ENCODE results near the gene PSMD13.
"Not testable (repeated sequence)": the region's sequence is repeated elsewhere in the genome, so short reads cannot be mapped to it uniquely, and the experiment has no call there.

The PSMD13 gene

DNA sequence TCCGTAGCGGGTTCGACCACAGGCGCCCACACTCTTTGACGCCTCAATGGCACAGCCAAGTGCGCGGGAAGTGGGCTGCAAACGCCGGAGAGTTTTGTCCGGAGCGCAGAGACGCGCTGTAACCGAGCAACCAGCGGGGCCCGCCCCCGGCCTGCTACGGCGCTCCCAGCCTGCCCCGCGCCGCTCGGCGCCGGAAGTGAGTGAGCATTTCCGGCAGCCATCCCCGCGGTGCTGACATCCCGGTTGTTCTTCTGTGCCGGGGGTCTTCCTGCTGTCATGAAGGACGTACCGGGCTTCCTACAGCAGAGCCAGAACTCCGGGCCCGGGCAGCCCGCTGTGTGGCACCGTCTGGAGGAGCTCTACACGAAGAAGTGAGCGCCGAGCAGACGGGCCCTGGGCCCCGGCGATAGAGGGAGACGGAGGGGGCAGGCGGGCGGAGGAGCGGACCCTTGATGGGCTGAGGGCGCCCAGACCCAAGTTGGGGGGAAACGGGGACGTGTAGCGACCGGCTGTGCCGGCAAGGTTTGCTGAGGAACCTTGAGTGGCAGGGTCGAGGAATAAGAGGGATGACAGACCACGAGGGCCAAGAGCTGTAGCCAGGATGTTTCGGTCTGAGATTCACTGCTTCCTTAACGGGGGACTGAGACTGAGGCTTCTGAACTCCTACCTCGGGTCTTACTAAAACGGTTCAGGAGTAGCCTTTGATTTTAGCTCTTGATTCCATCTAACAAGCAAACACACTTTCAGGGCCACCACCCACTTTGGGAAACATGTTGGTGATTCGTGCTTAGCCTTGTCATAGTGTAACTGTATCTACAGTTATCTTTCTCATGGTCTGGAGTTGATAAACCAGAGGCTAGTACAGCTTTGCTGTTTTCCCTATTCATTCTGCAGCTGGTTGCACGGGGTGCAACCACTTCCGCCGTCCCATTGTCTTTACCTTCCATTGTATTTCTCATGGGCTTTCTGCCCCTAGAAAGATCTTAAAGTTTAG lies at the start of gene PSMD13:
Gene PSMD13 (plus strand): TSS at position 203 of the 994 bp plus-strand sequence. CDS start 74 bp downstream, at position 277.
- DNase-seq: peak; percentile 85 to 89

DNA sequence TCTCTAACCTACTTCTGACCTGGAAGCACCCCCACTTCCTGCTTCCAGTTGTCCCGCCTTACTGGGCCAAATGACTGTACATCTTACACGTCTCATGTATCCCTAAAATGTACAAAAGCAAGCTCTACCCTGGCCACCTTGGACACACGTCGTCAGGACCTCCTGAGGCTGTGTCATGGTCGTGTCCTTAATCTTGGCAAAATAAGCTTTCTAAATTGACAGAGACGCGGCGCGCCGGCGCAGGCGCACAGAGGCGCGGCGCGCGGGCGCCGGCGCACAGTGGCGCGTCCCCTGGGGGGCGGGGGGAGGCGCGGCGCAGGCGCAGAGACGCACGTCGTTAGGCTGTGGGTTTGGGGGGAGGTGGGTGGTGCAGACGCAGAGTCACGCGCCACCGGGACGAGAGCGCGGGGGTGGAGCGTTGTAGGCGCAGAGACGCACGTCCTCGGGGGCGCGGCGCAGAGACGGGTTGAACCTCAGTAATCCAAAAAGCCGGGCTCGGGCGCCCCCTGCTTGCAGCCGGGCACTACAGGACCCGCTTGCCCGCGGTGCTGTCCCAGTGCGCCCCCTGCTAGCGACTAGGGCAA lies 47.5 kb upstream of the PSMD13 start:
- DNase-seq: not testable (repeated sequence)

DNA sequence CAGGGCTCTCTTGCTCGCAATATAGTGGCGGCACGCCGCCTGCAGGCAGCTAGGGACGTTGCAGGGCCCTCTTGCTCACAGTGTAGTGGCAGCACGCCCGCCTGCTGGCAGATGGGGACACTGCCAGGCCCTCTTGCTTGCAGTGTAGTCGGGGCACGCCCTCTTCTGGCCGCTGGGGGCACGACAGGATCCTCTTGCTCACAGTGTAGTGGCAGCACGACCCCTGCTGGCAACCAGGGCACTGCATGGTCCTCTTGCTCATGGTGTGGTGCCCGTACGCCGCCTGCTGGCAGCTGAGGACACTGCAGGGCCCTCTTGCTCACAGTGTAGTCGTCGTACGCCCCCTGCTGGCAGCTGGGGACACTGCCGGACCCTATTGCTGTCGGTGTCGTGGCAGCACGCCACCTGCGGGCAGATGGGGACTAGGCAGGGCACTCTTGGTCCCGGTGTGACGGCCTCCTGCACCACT lies 46.9 kb upstream of the PSMD13 start:
- DNase-seq: not testable (repeated sequence)

DNA sequence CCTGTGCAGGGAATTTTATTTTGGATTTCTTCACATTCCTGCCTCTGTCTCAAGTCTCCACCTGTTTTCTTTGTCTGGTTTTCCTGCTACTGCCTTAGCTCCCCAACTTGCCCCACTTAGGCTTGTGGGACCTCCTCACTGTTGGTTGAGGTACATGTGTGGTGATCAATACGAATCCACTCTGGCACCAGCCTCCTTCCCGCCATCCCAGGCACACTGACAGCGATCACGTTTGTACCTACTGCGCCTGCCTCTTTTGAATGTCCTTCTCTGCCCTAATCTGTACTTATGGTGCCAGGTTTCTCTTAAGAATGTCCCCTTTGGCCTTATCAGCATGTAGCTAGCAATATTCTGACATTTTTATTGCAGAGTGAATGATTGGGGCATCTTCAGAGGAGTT lies 46.2 kb upstream of the PSMD13 start:
- DNase-seq: not testable (repeated sequence)

DNA sequence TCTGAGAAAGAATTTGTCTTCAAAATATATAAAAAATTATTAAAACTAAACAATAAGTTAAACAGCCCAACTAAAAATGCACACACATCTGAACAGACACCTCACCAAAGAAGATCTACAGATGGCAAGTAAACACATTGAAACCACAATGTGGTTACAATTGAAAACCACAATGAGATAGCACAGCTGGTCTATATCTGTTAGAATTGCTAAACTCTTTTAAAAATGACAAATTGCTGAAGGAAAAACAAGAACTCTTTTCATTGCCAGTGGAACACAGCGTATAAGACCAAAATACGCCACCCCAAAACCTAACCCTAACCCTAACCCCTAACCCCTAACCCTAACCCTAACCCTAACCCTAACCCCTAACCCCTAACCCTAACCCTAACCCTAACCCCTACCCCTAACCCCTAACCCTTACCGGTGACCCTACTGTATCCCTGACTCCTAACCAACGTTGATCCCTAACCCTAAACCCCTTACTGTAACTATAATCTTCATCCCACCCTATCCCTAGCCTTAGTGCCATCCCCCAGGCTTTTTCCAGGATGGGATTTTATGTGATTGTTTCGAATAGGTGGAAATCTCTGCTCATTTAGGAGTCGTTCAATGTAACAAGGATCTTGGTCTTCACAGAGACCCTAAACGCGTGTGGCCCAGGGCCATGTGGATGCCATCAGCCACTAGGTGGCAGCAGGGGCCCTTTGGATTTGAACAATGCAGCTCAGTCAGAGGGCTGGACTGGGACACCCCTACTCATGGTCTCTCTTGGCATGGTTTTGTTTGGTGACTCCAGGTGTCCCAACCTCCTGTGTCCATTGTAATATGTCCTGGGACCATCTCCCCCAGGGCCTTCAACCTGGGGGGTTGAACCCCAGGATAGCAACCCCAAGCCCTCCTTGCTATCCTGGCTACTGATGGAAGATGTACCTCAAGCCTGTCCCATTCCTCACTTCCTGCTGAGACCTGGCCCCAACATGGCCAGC lies 45.0 kb upstream of the PSMD13 start:
- not testable (repeated sequence) for DNase-seq

DNA sequence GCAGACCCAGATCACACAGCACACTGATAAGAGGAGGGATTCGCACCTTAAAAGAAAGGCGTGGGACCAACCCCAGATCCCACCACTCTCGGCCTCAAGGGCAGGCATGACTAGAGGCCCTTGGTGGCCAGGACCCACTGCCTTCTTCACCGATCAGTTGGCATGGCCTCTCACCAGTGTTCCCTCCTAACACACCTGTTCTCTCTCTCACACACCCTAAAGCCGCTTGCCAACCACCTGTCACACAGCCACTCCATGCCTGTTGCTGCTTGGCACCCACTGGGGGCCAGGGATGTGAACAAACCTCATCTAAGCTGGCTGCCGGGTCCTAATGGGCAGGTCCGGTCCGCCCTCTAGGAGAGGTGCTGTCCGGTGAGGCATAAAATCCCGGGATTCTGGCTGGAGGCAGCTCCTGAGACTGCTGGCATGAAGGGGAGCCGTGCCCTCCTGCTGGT lies 44.1 kb upstream of the PSMD13 start, which contains the start of gene SCGB1C1:
Gene SCGB1C1 (plus strand): TSS at position 405 of the 455 bp plus-strand sequence. CDS start 22 bp downstream, at position 427.
- not testable (repeated sequence) for DNase-seq

DNA sequence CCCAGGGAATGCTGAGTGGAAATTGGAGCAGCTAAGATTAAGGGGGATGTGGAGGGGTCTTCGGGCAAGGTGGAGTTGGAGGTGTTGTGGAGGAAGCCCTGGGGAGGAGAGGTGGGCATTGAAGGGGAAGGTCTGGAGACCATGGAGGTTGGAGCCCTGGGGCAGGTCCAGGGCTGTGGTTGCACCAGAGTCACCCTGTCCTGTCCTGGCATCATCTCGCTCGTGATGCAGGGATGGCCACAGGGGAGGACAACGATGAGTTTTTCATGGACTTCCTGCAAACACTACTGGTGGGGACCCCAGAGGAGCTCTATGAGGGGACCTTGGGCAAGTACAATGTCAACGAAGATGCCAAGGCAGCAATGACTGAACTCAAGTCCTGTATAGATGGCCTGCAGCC lies 43.3 kb upstream of the PSMD13 start:
- DNase-seq: not testable (repeated sequence)

DNA sequence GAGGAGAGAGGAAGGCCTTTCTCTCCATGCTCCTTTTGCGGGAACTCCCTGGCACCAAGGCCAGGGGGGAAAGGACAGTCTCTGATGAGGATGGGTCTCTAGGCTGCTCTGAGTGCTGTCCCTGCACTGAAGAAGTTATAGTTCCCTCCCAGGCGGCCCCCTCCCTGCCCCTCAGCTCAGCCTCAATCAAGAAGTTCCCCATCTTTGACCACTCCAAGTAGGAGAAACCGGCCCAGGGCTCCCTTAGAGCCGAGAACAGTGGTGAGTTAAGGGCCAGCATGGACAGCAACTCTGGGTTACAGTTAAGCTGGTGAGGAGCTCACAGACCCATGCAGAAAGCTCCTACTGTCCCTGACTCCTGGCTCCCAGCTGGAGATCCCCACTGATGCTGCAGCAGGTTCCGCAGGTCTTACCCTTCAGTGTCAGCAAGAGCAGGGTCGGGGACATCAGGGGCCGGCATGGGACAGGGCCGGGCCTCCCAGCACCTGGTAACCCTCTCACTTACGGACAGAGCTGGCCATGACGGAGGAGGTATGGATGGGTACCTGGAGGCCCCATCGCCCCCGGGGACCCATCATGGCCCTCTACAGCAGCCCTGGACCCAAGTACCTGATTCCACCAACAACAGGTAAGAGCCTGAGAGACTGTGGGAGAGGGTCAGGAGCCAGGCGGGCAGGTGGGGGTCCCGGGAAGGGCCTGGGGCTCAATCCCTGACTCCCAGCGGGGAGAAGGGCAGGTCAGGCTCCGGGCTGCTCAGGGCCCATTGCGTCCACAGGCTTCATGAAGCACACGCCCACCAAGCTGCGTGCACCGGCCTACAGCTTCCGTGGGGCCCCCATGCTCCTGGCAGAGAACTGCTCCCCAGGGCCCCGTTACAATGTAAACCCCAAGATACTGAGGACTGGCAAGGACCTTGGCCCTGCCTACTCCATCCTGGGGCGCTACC lies 39.7 kb upstream of the PSMD13 start:
- DNase-seq: no peak

DNA sequence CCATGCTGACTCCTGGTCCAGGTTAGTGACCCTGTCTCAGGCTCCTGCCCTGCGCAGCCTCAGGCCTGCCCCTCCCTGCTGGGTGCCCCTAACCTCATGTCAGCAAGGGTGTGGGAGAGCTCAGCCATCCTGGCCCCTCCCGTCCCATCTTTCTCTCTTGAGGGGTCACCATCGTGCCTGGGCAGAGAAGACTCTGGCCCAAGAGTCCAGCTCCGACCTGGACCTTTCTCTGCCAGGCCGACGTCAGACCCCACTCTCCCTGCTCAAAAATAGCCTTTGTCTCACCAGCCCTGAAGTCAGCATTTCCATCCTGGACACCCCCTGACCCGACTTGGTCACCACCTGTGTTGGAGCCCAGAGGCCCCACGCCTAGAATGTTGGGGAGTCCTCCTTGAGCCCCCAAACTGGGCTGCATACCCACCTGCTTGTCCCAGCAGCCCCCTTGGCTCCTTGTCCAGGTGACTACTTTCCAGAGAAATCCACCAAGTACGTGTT lies 39.0 kb upstream of the PSMD13 start:
- DNase-seq: no peak

DNA sequence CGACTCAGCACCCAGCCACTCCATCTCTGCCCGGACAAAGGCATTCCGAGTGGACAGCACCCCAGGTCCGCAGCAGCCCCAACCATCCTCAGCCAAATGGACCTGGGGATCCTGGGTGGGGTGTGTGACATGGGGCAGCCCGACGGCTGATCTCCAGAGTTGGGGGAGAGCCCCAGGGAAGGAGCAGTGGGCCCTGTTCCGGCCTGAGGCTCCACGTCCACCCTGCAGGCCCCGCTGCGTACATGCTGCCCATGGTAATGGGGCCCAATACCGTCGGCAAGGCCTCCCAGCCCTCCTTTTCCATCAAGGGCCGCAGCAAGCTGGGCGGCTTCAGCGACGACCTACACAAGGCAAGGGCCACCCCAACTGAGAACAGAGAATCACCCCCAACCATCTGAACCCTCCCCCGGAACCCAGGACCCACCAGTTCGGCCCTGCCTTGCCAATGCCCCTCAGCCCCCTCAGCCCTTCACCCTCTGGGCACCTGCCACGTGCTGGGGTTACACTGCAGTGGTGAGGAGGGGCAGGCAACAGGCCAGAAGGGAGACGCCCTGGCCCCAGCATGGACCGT lies 38.5 kb upstream of the PSMD13 start:
- DNase-seq: no peak

DNA sequence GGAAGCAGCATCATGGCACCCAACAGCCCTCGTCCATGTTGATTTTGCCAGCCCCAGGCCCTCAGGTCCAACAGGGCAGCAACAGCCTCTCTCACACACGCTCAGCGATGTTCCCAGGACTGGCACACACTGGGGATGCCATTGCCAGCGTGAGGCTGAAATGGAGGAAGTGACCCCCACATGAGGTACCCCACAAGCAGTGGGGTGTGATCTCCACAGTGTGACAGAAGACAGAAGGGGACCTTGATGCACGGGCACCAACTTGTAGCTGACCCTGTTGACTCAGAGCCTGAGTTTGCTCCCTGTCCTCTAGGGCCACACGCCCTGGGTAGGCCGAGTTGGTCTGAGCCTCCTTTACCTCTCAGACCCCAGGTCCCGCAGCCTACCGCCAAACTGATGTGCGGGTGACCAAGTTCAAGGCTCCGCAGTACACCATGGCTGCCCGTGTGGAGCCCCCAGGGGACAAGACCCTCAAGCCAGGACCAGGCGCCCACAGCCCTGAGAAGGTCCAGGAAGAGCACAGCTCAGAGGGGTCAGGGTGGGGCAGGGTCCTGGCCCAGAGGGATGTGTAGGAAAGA lies 37.7 kb upstream of the PSMD13 start:
- no peak for DNase-seq

DNA sequence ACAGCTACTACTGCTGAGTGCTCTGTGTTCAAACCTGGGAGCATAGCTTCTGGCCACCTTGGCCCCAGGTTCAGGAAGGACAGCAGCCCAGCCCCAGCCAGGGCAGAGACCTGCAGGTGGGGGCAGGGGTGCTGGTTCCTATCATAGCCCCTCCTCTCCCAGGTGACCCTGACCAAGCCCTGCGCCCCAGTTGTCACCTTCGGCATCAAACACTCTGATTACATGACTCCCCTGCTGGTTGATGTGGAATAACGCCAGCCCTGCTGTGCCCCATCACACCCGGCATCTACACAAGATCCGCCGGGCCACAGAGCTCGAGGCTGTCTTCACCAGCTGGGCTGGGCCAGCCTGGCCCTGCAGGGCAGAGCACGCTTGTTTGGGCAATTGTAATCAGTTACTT lies 37.0 kb upstream of the PSMD13 start:
- no peak for DNase-seq

DNA sequence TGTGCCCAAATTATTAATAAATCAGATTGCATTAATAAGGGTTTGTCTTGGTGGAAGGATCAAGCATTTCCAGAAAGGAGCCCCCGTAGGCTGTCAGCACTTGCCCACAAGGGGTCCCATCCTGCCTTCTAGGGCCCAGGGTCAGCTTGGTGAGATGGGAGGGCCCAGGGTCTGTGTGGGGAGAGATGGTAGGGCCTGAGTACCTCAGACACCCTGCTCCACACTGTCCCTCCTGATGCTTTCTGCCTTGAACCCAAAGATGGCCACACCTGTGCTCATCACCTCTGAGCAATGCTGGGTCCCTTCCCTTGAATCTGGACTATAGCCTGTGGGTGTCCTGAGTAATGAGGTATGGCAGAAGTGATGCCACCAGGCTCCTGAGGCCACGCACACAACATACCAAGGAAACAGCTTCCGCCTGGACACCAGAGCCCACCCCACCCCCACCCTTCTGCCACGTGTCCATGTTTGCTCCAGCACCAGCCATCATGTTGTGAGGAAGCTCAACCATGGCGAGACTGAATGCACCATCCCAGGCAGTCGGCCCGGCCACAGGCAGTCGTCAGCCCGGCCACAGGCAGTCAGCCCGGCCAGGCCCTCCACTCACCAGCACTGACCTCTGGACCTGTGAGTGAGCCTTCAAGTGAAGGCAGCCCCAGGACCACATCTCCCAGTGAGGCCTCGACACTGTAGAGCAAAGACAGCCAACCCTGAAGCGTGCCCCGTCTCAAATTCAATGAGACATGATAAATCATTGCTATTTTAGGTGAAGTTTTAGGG lies 36.4 kb upstream of the PSMD13 start:
- DNase-seq: no peak

DNA sequence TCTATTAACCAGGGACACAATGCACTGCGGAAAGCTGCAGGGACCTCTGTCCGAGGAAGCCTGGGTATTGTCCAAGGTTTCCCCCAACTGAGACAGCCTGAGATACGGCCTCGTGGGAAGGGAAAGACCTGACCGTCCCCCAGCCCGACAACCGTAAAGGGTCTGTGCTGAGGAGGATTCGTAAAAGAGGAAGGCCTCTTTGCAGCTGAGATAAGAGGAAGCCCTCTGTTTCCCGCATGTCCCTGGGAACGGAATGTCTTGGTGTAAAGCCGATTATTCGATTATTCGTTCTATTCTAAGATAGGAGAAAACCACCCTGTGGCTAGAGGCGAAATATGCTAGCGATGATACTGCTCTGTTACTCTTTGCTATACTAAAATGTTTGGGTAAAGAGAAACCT lies 34.8 kb upstream of the PSMD13 start:
- DNase-seq: peak; percentile 65 to 67

DNA sequence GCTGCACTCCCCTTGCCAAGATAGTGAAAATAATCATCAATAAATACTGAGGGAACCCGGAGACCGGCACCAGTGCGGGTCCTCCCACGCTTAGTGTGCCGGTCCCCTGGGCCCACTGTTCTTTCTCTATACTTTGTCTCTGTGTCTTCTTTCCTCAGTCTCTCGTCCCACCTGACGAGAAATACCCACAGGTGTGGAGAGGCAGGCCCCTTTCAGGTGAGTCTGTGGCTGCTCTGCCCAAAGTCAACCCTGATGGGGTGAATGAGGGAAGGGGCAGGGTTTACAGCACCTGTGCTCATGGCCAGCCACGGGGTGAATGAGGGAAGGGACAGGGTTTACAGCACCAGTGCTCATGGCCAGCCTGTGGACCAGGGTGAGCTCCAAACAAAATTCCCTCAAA lies 34.3 kb upstream of the PSMD13 start:
- no peak for DNase-seq

DNA sequence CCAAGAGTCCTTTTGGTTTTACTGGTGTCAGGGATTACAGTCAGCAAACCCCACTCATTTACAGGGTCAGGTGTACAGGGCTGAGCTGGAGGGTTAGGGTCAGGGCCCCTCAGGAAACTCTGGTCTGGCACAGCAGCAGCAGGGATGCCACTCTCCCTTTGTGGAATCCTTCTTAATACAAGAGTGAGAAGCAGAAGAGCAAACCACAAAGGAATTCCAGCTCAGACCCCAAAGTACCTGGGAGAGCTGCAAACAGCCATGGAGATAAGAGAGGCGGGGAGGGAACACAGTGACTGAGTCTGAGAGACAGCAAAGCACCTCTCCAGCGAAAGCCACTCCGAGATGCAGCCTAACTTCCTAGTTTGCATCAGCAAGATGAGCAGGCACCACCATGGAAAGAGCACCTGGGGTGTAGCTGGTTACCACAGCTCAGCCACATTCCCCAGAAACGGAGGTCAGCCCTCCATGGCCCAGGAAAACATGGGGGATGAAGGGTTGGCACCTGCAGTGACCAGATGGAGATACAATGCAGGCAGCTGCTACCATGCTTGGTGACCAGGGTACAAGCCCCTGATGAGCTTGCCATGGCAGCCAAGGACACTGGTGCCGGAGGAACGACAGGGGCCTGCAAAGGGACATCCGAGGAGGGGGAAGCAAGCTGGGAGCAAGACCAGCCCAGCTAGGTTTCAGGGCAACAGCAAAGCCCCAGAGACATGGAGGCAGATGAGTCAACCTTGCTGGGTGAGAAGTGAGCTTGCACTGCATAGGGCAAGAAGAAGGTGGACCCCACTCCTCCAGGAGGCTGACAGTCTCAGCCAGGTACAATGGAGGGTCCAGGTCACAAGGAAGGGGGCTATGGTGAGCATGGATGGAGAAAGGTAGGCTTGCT lies 33.5 kb upstream of the PSMD13 start:
- no peak for DNase-seq

DNA sequence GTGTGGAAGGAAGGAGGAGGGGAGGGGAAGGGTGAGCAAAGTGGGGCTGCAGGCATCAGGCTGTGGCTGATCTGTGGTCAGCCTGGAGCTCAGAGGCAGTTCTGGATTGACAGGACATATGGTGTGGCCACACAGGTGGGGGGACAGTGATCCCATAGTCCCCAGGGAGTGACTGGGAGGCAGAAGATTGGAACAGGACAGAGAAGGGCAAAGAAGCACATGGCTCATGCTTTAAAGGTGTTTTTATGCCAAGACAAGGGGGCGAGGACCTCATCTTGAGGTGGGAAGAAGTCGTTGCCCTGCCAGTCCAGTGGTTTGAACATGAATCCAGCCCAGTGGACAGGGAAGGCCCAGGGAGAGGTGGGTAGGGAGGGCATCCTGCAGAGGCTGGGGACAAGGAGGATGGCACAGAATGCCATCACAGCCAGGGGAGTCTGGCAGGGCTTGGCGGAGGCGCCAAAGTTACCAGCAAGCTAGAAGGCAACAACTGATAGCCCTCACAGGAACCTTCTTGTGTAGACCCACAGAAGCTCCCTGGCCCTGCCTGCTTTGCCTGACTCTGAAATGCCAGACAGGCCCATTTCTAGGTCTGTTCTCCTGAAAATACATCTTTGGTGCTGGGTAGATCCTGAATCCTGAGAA lies 32.7 kb upstream of the PSMD13 start:
- no peak for DNase-seq

DNA sequence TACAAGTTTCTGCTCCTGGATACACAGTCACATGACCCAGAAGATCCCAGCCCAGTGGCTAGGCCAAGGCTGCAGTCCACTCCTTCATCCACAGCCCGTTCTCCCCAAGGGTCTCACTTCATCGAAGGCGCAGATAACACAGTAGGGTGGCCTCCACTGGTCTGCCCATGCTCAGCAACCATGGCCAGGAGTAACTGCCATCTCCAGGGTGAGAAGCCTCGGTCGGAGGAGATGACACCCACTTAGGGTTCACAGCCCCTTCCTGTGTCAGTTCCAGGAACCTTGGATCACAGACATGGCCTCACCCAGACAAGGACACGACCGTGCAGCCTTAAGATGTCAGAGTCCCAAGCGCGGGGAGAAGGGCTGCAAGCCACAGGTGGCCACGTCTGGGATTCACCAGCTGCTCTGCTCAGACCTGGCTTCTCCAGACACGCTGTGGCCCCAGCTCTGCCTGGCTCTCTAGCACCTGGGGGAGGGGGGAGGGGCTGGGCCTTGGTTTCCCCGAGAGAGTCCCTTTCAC lies 32.1 kb upstream of the PSMD13 start:
- DNase-seq: no peak
